CD4-positive, alpha-beta T cell (primary cell): ENCODE measurements around the gene SUSD6. TPM values are rescaled to one million over a fixed set of nuclear protein-coding genes. Genes with fewer than 3 reads are reported as not detected.
"Not testable (repeated sequence)": the region's sequence is repeated elsewhere in the genome, so short reads cannot be mapped to it uniquely, and the experiment has no call there.

Experiments used
- ATAC-seq: fragments of 200-7000 bp; cut with Tn5 transposase; one replicate; pipeline ENCODE4 v1.10.0; 2022; ENCODE audit warnings: mild to moderate bottlenecking; ENCODE audit not compliant: poor library complexity
- CTCF ChIA-PET: fragments of 350-600 bp; sonication (Branson Sonifier 250); formaldehyde crosslinking; loops from one replicate; lab custom pipeline; 2021; ENCODE audit warnings: antibody characterized with exemption, inconsistent platforms; lab: Charles Lee
- POLR2A ChIA-PET: fragments of 350-600 bp; sonication (Branson Sonifier 250); formaldehyde crosslinking; loops from one replicate; lab custom pipeline; 2021; ENCODE audit warnings: antibody characterized with exemption, inconsistent platforms; lab: Charles Lee
- DNase-seq, 14 experiments: peaks; one replicate each; pipeline ENCODE4 v3.0.0-alpha.2; 2013 to 2020; ENCODE audit warnings: mixed read lengths in 2 of 14
- H3K27ac ChIP-seq, 2 donors: one replicate each; pipeline versions ENCODE4 v1.5.1 to v1.7.0; 2013; ENCODE audit warnings: low read length in 2 of 2, low read depth in 1 of 2, mild to moderate bottlenecking in 1 of 2
- H3K27me3 ChIP-seq, 2 experiments: 1 replicate in 1 of 2; 2 replicates in 1 of 2; pipeline versions ENCODE4 v1.6.1 to v1.7.0; 2013; ENCODE audit warnings: low read length in 2 of 2, control low read depth in 1 of 2, mild to moderate bottlenecking in 1 of 2, moderate library complexity in 1 of 2; ENCODE audit not compliant: insufficient read depth in 2 of 2, control insufficient read depth in 1 of 2
- H3K36me3 ChIP-seq: one replicate; pipeline ENCODE4 v1.6.1; 2013; ENCODE audit warnings: low read length, control low read depth; ENCODE audit not compliant: insufficient read depth
- H3K4me1 ChIP-seq: one replicate; pipeline ENCODE4 v1.6.1; 2013; ENCODE audit warnings: low read length, control low read depth; ENCODE audit not compliant: insufficient read depth
- H3K4me3 ChIP-seq: one replicate; pipeline ENCODE4 v1.5.1; 2013; ENCODE audit warnings: mild to moderate bottlenecking, low read length, moderate library complexity
- H3K9me3 ChIP-seq, 2 experiments: 1 replicate in 1 of 2; 2 replicates in 1 of 2; pipeline versions ENCODE4 v1.6.1 to v1.7.0; 2013; ENCODE audit warnings: low read length in 2 of 2, mild to moderate bottlenecking in 2 of 2, control low read depth in 1 of 2, moderate library complexity in 1 of 2; ENCODE audit not compliant: control insufficient read depth in 1 of 2, insufficient read depth in 1 of 2
- H3K27ac Mint-ChIP-seq: one replicate; pipeline ENCODE4 v1.8.0; 2020; ENCODE audit warnings: mixed read lengths
- H3K27me3 Mint-ChIP-seq: one replicate; pipeline ENCODE4 v1.8.0; 2021; ENCODE audit warnings: mixed read lengths
- H3K36me3 Mint-ChIP-seq: one replicate; pipeline ENCODE4 v1.8.0; 2021; ENCODE audit warnings: low read depth, mixed read lengths
- H3K4me1 Mint-ChIP-seq: one replicate; pipeline ENCODE4 v1.8.0; 2021; ENCODE audit warnings: low read depth, mixed read lengths
- H3K4me3 Mint-ChIP-seq: one replicate; pipeline ENCODE4 v1.8.0; 2020; ENCODE audit warnings: mild to moderate bottlenecking, mixed read lengths
- H3K9me3 Mint-ChIP-seq: one replicate; pipeline ENCODE4 v1.8.0; 2020; ENCODE audit warnings: mixed read lengths
- intact Hi-C, 2 experiments: fragments of 100-400 bp; cut with DNase I in 1 of 2; cut with micrococcal nuclease in 1 of 2; formaldehyde crosslinking; loops; one replicate each; pipeline versions ENCODE4 v1.15.1 to v1.9.0; 2023 to 2025; cut with DNase I, micrococcal nuclease
- total RNA-seq, 174 experiments: library from RNA in 2 of 174; stranded (reverse) in 2 of 174; gene quantifications; one replicate each; pipeline ENCODE4 v1.2.3 and lab custom pipeline; 2021 to 2026
- TF ChIP-seq, protein P1 (sequence below): fragments of 200-600 bp; IDR thresholded peaks from one replicate; pipeline ENCODE4 v1.8.0; 2022; ENCODE audit warnings: antibody characterized with exemption, mild to moderate bottlenecking

The SUSD6 gene
- total RNA-seq, 2 experiments from 2014 or later: 93.7 to 95.1 TPM

DNA sequence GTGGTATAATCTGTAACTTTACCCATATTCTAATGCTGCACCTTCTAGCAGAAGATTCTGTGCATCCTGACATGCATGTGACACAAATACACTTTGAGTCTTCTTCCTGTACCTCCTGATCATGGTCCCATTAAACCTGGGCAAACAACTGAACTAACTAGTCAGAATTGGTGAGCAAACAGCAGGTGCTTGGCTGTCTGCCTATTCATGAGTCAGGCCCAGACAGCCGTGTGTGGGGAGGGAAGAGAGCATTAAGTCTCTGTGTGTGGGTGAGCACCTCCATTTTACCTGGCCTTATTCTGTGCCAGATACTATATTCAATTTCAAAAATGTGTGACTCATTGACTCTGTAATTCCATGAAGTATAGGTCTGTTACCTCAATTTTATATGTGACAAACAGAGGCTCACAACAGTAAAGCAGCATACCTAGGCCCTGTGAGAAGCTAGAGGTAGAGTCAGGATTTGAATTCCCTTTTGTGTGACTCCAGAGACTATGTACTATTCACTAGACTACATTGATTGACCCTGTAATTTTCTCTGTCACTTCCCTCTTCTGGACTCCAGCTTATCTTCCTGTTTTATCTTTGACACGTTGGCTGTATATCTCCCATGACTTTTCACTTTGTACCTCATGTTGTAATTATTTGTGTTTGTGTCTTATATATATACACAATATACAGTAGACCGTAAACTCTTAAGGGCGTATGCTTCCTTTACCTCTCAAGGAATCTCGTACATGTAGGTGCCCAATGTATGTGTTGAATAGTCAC, 32.2 kb downstream of the SUSD6 start:
- Histone ChIP-seq H3K27me3 (no peaks in the 10 kb centered on the region), H3K4me3 (no peak overlapping the region), H3K36me3 (peaks cover 3% of the 10 kb centered on the region), H3K27ac (no peak overlapping the region), H3K4me1 (peaks cover 44% of the 10 kb centered on the region), H3K9me3 (peaks cover 0 to 5% of the 10 kb centered on the region in 2 experiments)
- ChIA-PET CTCF (interaction anchor here (0.9 kb wide), 1 partner anchor 10 kb away, joined by 5 read pairs; no protein-coding TSS in a partner anchor), POLR2A (interaction anchor here (1.2 kb wide), 1 partner anchor 21 kb away, joined by 3 read pairs; no protein-coding TSS in a partner anchor)
- DNase-seq (peak in 13 of 14 experiments; percentile 30 to 79 (median 59)), ATAC-seq (peak; percentile 91)
- Mint-ChIP-seq H3K4me3 (peak overlapping the region; percentile 14), H3K4me1 (peaks cover 77% of the 10 kb centered on the region), H3K36me3 (peaks cover 54% of the 10 kb centered on the region), H3K27me3 (no peaks in the 10 kb centered on the region), H3K9me3 (peaks cover 6% of the 10 kb centered on the region), H3K27ac (peak overlapping the region; percentile 64)
- intact Hi-C loops: no loop called here
- TF ChIP-seq, protein P1, sequence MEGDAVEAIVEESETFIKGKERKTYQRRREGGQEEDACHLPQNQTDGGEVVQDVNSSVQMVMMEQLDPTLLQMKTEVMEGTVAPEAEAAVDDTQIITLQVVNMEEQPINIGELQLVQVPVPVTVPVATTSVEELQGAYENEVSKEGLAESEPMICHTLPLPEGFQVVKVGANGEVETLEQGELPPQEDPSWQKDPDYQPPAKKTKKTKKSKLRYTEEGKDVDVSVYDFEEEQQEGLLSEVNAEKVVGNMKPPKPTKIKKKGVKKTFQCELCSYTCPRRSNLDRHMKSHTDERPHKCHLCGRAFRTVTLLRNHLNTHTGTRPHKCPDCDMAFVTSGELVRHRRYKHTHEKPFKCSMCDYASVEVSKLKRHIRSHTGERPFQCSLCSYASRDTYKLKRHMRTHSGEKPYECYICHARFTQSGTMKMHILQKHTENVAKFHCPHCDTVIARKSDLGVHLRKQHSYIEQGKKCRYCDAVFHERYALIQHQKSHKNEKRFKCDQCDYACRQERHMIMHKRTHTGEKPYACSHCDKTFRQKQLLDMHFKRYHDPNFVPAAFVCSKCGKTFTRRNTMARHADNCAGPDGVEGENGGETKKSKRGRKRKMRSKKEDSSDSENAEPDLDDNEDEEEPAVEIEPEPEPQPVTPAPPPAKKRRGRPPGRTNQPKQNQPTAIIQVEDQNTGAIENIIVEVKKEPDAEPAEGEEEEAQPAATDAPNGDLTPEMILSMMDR: no peak

DNA sequence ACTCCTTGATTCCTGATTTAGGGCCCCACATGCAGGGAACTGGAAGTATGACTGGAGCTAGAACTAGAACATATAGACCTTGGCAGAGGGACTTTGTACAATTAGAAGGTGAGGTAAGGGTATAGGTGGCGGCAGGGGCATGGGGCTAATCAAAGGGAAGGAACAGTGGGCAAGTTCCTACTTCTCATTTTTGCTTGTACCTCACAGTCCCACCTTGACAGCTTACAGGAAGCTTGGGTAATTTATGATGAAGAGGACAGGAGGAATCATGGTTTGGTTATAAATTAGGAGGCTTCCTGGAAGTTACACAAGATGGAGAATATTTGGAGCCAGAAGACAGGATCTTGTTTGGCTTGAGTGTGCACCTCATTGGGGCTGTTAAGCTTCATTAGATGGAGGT, 33.4 kb downstream of the SUSD6 start:
- ATAC-seq (no peak), DNase-seq (no peak)
- Histone ChIP-seq H3K36me3 (peaks cover 3% of the 10 kb centered on the region), H3K4me1 (peaks cover 36% of the 10 kb centered on the region), H3K4me3 (no peak overlapping the region), H3K27ac (no peak overlapping the region), H3K27me3 (no peaks in the 10 kb centered on the region), H3K9me3 (peaks cover 0 to 5% of the 10 kb centered on the region in 2 experiments)
- H3K36me3 Mint-ChIP-seq: peaks cover 51% of the 10 kb centered on the region
- intact Hi-C loops: loop anchor here in 1 of 2 experiments (5.0 kb wide), 1 partner anchor 33 kb away; the partner anchor contains the start of gene SUSD6
- H3K27me3 Mint-ChIP-seq: no peaks in the 10 kb centered on the region
- no peak overlapping the region for H3K4me3 Mint-ChIP-seq
- TF ChIP-seq, protein P1: no peak
- POLR2A ChIA-PET: no interaction called here
- H3K27ac Mint-ChIP-seq: peak overlapping the region; percentile 5
- CTCF ChIA-PET: no interaction called here
- peaks cover 80% of the 10 kb centered on the region for H3K4me1 Mint-ChIP-seq
- H3K9me3 Mint-ChIP-seq: peaks cover 6% of the 10 kb centered on the region

DNA sequence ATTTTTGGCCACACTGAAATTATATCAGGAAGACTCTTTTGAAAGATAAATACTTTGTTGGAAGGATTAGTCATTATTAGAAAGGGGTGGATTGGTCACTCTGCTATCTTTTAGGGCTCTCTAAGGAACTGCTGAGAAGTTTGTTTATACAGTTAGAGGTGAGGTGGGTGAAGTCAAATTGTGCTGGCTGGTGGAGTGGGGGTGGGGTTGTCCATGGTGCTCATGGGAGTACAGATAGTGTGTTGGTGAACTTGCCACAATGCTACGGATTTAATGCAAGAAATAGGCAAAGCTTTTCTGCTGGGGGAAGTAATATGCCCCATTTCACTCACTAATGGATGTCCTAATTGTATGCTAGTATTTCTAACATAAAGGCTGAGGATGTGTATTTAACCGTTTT, 35.8 kb downstream of the SUSD6 start:
- peaks cover 3% of the 10 kb centered on the region for H3K36me3 ChIP-seq
- H3K27me3 Mint-ChIP-seq: no peaks in the 10 kb centered on the region
- no peak overlapping the region for H3K4me3 Mint-ChIP-seq
- H3K27ac Mint-ChIP-seq: peak overlapping the region; percentile 16
- peaks cover 89% of the 10 kb centered on the region for H3K4me1 Mint-ChIP-seq
- TF ChIP-seq, protein P1: no peak
- intact Hi-C loops: loop anchor here in 1 of 2 experiments (5.0 kb wide), 1 partner anchor 35 kb away; the partner anchor contains the start of gene SUSD6
- peaks cover under 1% of the 10 kb centered on the region for H3K9me3 Mint-ChIP-seq
- DNase-seq (no peak), ATAC-seq (no peak)
- H3K27ac ChIP-seq: no peak overlapping the region
- H3K9me3 ChIP-seq: no peaks in the 10 kb centered on the region
- H3K4me3 ChIP-seq: no peak overlapping the region
- ChIA-PET CTCF (interaction anchor here (0.7 kb wide), 1 partner anchor 43 kb away, joined by 3 read pairs; no protein-coding TSS in a partner anchor), POLR2A (interaction anchor here (1.4 kb wide), 1 partner anchor 20 kb away, joined by 4 read pairs; no protein-coding TSS in a partner anchor)
- H3K36me3 Mint-ChIP-seq: peaks cover 31% of the 10 kb centered on the region
- peaks cover 58% of the 10 kb centered on the region for H3K4me1 ChIP-seq
- no peaks in the 10 kb centered on the region for H3K27me3 ChIP-seq

DNA sequence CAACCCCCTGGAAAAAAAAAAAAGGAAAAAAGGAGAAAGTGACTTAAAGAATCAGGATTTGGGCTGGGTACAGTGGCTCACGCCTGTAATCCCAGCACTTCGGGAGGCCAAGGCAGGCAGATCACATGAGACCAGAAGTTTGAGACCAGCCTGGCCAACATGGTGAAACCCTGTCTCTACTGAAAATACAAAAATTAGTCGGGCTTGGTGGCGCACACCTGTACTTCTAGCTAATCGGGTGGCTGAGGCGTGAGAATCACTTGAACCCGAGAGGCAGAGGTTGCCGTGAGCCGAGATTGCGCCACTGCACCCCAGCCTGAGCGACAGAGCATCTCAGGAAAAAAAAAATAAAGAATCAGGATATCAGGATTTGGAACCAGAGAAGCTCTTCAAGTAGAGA, 36.2 kb downstream of the SUSD6 start:
- H3K27ac Mint-ChIP-seq, H3K9me3 ChIP-seq, ATAC-seq, H3K27me3 Mint-ChIP-seq, DNase-seq, H3K36me3 ChIP-seq, H3K4me3 ChIP-seq, H3K27me3 ChIP-seq, H3K9me3 Mint-ChIP-seq, H3K27ac ChIP-seq, H3K4me3 Mint-ChIP-seq: not testable (repeated sequence)
- intact Hi-C loops: loop anchor here in 1 of 2 experiments (5.0 kb wide), 1 partner anchor 35 kb away; the partner anchor contains the start of gene SUSD6
- Mint-ChIP-seq H3K4me1 (peaks cover 87% of the 10 kb centered on the region), H3K36me3 (peaks cover 27% of the 10 kb centered on the region)
- ChIA-PET POLR2A (interaction anchor here (1.0 kb wide), 1 partner anchor 18 kb away, joined by 4 read pairs; no protein-coding TSS in a partner anchor), CTCF (interaction anchor here (0.7 kb wide), 1 partner anchor 44 kb away, joined by 3 read pairs; no protein-coding TSS in a partner anchor)
- H3K4me1 ChIP-seq: peaks cover 58% of the 10 kb centered on the region
